ENCODE results near the gene TMEM25. TPM values are rescaled to one million over a fixed set of nuclear protein-coding genes. Genes with fewer than 3 reads are reported as not detected.

TMEM25 gene
- total and polyA plus RNA-seq, 10 donors: 5.2 to 23.8 (median 10.3) TPM

- Histone ChIP-seq H3K4me1 (peaks cover 8 to 34% (median 26%) of the 10 kb centered on the region in 6 donors), H3K27ac (no peak overlapping the region), H3K36me3 (peaks cover 0 to 21% (median 3%) of the 10 kb centered on the region in 6 donors), H3K9me3 (no peaks in the 10 kb centered on the region), H3K27me3 (replicated peaks in 1 of 7) (peaks cover 0 to 10% (median 0%) of the 10 kb centered on the region in 7 donors), H3K4me3 (no peak overlapping the region)
- no peak for DNase-seq
- intact Hi-C loops (cut with DNase I; ENCODE audit: low total_unique reads): no loop called here
- TF ChIP-seq POLR2A (IDR thresholded peaks at IDR 0.05) (no peak), CTCF (IDR thresholded peaks at IDR 0.05 in 8 of 11, conservative IDR thresholded peaks at IDR 0.05 in 3 of 11) (no peak), POLR2AphosphoS5 (IDR thresholded peaks at IDR 0.05) (no peak)
- 82 to 91% (median 90%) methylated on average over 24 to 27 of the region's 27 CpGs for WGBS, 5 donors
Measured at GRCh38 chr11:118533769-118534729, 3.1 kb downstream of the TMEM25 start.

- Histone ChIP-seq H3K36me3 (peaks cover 0 to 21% (median 3%) of the 10 kb centered on the region in 6 donors), H3K27me3 (replicated peaks in 1 of 7) (peaks cover 0 to 9% (median 0%) of the 10 kb centered on the region in 7 donors), H3K4me1 (peaks cover under 1 to 22% (median 15%) of the 10 kb centered on the region in 6 donors), H3K9me3 (no peaks in the 10 kb centered on the region), H3K4me3 (no peak overlapping the region), H3K27ac (no peak overlapping the region)
- TF ChIP-seq POLR2AphosphoS5 (IDR thresholded peaks at IDR 0.05): no peak
- TF ChIP-seq CTCF (IDR thresholded peaks at IDR 0.05 in 8 of 11, conservative IDR thresholded peaks at IDR 0.05 in 3 of 11): no peak
- TF ChIP-seq POLR2A (IDR thresholded peaks at IDR 0.05): no peak
- WGBS, 5 donors: 67 to 85% (median 71%) methylated on average over 8 to 9 of the region's 9 CpGs
- intact Hi-C loops (cut with DNase I; ENCODE audit: low total_unique reads): no loop called here
- no peak for DNase-seq
Measured at GRCh38 chr11:118535261-118535660, 4.3 kb downstream of the TMEM25 start.

- TF ChIP-seq CTCF (IDR thresholded peaks at IDR 0.05 in 8 of 11, conservative IDR thresholded peaks at IDR 0.05 in 3 of 11) (no peak), POLR2A (IDR thresholded peaks at IDR 0.05) (no peak), POLR2AphosphoS5 (IDR thresholded peaks at IDR 0.05) (no peak)
- no peak overlapping the region for H3K27ac ChIP-seq
- intact Hi-C loops (cut with DNase I; ENCODE audit: low total_unique reads): no loop called here
- H3K36me3 ChIP-seq: peaks cover 0 to 24% (median 4%) of the 10 kb centered on the region in 6 donors
- H3K27me3 ChIP-seq (replicated peaks in 1 of 7): no peaks in the 10 kb centered on the region
- H3K4me3 ChIP-seq: no peak overlapping the region
- no peak for DNase-seq
- 92 to 97% (median 95%) methylated on average over 5 of the region's 5 CpGs for WGBS, 5 donors
- no peaks in the 10 kb centered on the region for H3K9me3 ChIP-seq
- peaks cover 0 to 7% (median 5%) of the 10 kb centered on the region in 6 donors for H3K4me1 ChIP-seq
Measured at GRCh38 chr11:118536726-118537125, 5.7 kb downstream of the TMEM25 start.

GRCh38 chr11:118537409-118537980, 6.5 kb downstream of the TMEM25 start:
- Histone ChIP-seq H3K9me3 (no peaks in the 10 kb centered on the region), H3K36me3 (peaks cover 0 to 31% (median 7%) of the 10 kb centered on the region in 6 donors), H3K4me3 (no peak overlapping the region), H3K27ac (no peak overlapping the region), H3K4me1 (no peaks in the 10 kb centered on the region), H3K27me3 (replicated peaks in 1 of 7) (no peaks in the 10 kb centered on the region)
- no peak for TF ChIP-seq POLR2A (IDR thresholded peaks at IDR 0.05)
- no peak for TF ChIP-seq POLR2AphosphoS5 (IDR thresholded peaks at IDR 0.05)
- TF ChIP-seq CTCF (IDR thresholded peaks at IDR 0.05 in 8 of 11, conservative IDR thresholded peaks at IDR 0.05 in 3 of 11): no peak
- intact Hi-C loops (cut with DNase I; ENCODE audit: low total_unique reads): no loop called here
- WGBS, 5 donors: 67 to 91% (median 88%) methylated on average over 6 of the region's 6 CpGs
- no peak for DNase-seq

All from spleen (tissue), 11 donors.